Lung microvascular endothelial cell (primary cell): ENCODE results near the gene DNER. TPM values are rescaled to one million over a fixed set of nuclear protein-coding genes. Genes with fewer than 3 reads are reported as not detected.

Experiments used
- DNase-seq, 2 donors: peaks; one replicate each; pipeline versions ENCODE4 v3.0.0 to v3.0.0-alpha.2; 2010; ENCODE audit warnings: low read depth in 2 of 2
- total RNA-seq: library from RNA; depleted of rRNA; stranded (reverse); fragments of >200 nt; gene quantifications from 2 replicates; pipeline ENCODE4 v1.2.1, GENCODE V29; 2014

DNER gene
- total RNA-seq, 1 donor from 2014 or later = under 0.01 TPM

DNA sequence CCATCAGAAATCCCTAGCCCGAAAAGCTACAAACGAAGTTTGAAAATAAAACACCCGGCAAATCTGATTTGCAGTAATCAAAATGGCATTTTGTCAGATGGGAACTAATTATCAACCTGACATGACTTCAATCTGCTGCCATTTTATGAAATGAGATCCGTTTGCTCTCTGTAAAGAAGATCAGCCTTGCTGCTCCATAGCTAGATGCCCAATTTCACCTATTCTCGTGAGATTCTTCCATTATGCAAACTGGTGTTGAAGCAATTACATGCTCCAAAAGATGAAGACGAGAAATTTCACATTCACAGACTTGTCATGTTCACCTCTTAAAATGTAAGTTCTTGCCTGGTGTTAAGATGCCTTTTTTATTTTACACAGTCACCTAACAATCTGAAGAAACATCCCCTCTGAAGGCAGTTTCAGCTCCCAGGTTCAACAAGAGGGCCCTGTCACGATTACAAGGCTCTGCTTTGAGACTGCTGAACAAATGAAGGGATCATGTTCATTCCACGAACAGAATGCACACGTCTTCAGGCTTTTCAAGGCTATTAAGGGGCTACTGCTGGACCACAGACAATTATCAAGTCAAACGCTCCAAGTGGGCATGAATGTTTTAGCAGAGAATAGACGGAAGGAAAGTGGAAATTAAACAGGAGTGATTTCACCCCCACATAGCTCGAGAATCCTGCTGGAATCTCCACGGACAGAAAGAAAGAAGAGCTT lies 270.6 kb downstream of the DNER start:
- DNase-seq = peak in 1 of 2 donors; percentile 48

DNA sequence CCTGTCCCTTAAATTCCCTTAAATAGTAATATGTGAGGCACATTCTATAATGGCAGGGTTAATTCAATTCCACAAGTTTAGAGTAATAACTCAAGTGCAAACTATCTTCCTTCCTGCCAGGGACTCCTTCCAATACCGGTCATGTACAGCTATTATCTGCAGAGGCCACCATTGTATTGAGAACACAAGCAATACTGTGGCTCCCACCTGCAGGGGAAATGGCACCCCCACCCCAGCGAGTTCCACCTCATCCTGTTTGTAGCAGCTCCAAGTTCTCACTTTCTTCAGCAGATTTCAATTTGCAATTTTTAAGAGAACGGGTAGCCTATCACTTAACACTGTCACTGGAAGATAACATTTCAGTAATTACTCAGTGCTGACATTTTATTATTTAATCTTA lies 271.2 kb downstream of the DNER start:
- peak; percentile 22 to 80 for DNase-seq

DNA sequence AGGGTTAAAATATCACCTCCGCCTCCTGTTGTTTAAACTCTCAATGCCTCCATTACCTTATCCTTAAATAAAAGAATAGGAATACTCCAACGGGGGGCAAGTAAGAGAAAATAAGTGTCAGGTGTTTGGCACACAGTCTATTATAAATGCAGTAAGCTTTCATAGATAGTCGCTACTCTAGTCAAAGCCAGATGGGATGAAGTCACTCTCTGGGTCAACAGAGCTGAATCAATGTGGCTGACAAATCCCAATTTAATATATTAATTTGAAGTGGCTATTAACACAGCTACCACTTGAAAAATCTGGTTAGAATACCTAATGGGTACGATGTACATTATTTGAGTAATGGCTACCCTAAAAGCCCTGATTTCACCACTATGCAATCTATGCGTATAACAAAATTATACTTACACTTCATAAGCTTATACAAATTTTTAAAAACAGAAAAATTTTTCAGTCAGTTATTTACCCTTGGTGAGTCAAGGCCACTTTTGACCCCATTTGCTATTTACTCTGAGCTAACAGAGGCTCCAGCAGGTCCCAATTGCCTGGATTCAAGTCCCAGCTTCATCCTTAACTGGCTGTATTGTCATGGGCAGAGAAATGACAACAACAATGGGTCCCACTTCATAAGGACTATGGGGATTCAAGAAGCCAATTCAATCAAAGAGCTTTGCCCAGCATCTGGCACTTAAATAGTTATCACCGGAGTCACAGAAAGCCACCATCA lies 275.8 kb downstream of the DNER start:
- no peak for DNase-seq

DNA sequence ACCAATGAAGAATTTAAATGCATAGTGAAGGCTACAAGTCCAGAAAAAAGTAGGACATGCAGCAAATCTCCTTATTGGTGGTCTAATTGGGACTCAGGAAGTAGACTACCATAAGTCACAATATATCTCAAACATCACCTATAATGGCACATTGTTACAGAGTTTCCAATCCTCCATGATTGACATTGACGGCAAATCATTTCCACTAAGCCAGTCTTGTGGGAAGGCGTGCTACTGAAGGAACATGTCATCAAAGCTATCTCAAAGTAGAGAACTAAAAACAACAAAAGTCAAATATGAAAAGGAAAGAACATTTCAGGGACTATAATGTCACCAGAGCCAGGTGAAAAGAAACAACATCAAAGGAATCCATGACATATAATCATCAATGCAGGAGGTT lies 276.9 kb downstream of the DNER start:
- DNase-seq = no peak

DNA sequence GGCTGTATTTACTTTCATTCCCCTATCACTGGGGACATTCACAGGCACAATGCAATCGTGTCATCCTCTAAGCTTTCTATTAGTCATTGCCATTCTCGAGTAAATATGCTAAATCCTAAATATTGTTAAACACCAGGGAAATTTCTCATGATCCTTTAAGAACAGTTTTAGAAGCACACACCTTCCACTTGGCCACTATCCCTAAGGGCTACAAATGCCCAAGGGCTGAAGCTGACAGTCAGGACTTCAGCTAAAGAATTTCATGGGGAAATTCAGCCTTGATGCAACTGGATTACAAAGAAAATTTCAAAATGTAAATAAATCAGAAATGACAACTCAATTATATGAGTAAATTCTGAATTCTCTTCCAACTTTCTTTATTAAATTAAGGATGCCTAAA lies 280.2 kb downstream of the DNER start:
- no peak for DNase-seq

DNA sequence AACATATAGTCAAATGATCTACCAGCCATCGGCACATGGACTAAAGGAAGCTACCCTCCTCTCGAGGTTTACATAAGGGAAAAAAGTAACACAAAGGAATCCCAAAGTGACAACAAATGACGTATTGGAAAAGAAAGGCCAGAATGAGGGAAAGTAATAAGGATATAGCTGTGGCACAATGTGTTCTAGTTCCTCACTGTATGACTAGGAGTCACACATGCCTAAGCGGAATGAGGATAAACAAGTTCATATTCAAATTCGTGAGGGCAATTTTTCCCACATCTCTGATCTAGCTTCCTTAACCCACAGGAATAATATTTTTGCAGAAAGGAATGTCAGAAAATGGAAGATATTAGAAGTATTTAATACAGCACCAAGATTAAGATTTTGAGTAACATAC lies 281.0 kb downstream of the DNER start:
- DNase-seq = peak in 1 of 2 donors; percentile 31

DNA sequence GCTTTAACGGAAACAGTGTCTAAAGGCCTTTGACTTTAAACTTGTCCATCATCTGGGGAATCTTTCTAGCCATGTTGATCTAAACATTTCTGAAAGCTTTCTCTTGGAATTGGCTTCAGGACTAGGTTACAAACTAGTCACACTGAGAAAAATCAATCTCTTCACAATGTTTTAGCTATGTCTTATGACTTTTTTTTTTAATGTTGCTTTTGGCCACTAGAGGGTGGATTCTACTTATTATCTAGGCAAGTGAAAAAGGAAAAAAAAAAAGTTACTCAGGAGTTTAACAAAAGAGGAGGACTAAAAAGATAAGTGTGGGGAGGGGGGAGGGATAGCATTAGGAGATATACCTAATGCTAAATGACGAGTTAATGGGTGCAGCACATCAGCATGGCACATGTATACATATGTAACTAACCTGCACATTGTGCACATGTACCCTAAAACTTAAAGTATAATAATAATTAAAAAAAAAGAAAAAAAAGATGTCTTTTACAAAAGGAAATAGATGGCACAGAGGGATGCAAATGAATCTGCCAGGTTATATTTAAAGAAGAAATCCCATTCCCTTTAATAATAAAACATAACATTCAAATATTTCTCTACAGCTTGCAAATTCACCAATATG lies 282.9 kb downstream of the DNER start:
- DNase-seq = peak; percentile 56 to 78

DNA sequence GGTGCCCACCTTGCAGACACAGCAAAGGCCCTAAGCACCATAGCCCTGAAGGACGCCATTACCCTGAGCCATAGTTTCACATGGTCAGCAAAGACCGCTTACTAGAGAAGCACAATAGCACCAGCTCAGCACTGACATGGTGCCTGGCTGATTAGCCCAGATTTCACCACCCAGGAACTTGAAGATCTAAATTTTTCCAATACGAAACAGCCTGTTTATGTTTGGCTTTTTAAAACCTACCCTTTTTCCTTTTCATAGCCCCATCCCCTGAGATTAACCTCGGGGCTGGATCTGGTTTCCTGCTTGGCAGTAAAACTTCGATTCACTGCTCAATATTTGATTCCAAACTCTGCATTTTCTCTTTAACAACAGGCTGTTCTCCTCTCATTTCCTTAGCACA lies 284.8 kb downstream of the DNER start:
- no peak for DNase-seq

DNA sequence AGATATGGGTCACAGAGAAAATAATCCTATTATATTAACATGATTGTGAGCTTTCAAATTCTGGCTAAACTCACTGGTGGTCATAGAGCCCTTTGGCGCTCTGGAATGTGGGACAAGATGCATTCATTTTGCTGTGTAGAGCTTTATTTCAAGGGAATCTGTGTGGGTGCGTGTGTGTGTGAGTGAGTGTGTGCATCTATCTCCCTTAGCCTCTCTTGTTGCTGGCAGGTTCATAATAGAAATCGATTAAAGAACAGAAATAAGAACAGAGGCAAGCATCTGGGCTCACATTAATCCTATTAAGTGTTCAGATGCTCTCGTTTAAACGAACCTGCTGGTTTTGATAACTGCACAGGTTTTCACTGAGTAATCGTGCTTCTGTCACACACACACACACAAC lies 287.9 kb downstream of the DNER start:
- DNase-seq = no peak

DNA sequence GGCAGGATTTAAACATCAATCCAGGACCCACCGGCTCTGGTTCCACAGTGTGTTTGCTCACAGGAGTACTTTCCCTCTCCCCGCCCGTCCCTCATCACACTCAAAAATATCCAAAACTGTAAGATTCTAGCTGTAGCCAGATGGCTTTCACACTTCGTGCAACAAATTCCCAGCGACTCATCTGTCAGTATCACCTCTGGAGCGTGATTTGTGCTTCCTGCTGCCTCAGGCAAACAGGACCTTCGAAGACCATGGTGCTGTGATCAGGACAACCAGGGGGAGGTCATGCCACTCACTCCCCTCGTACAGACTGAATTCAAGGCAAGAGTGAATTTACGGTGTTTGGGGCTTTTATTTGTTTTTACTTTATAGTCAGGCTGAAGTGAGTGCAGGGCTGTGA lies 288.8 kb downstream of the DNER start:
- DNase-seq = no peak

DNA sequence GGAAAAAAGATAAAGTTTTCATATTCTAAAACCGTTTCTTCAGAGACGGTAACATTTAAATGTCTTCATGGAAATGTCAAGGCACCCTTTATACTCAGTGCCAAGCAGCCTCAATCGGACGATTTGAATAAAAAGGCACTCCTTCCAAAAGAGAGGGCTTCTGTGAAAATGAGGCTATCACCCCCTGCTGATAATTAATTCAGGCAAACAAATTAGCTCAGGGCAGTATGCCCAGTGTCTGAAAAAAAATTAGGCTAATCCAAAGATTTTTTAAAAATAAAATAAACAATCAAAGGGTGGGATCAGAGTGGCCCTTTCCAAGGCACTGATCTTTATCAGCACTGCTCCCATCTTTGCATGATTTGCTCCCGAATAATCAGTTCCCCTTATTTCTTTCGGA lies 292.3 kb downstream of the DNER start:
- no peak for DNase-seq

DNA sequence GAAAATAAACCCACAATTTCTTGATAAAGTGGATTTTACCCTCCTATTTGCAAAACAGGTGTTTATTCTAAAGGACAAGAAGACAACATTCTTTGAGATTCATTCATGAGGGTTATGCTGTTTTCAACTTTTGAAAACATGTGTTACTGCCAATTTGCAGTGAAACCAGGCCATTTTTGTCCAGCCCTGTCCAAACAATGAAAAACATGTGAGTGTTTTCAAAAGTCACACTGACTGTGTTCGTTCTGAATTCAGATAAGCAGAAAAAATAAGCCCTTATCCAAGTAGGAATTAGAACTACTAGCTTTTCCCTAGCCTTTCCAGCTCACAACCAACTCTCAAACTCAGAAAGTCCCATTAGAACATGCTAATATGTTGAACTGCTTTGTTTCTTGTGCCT lies 295.2 kb downstream of the DNER start:
- no peak for DNase-seq

DNA sequence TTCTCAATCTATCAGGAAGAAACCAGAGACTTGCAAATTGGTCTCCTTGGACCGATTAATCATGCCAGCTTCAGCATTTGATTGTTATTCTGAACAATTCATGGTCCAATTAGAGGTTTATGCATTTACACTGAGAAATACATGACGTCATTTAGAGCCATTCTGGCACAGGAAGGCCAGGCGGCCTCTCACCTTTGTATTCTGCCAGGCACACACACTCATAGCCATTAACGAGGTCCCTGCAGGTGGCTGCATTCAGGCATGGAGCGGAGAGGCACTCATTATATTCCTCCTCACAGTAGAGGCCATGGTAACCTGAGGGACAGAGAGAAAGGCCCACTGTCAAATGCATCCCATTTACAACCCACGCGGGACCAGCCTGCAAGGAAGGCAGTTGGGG lies 296.4 kb downstream of the DNER start:
- DNase-seq = peak in 1 of 2 donors; percentile 12

DNA sequence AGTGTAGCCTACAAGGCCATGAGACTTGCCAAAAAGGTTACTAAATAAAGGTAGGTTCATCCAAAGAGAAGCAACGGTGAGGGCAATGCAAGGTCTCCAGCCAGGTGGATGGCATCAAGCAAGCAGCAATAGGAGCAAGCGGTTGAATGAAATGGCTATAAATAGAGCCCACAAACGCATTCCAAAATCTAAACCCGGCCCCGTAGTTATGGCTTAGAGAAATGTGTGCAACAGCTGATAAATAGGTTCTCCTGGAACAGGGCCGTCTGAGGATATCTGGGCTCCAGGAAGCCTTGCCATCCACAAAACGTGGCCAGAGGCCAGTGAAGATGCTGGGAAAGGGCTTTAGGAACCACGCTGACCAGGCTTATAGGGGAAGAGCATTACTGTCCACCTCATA lies 297.2 kb downstream of the DNER start:
- no peak for DNase-seq

DNA sequence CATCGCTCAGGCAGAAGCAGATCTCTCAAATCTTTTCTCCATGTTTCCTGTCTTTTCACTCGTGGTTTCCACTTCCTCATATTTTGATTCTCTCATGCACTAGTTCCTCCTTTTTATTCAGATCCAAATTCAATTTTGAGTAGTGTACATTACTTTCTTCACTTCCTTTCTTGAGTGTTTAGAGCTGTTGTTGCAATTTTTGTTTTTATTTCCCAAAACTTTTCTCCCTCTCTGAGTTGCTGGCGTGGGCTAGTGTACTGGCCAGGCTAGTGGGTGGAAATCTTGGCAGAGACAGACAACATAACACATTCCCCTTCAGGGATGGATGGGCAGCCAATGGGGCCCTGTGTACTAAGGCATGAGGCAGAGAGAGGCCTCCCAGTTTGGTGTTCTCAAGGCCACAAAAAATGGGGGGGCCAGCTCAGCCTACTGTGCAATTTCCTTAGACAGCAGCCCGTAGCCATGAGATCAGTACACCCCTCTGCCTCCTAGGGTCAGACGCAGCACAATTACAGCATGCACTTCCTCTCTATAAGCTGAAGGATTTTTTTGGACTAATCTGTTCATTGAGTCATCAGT lies 298.1 kb downstream of the DNER start:
- DNase-seq = peak in 1 of 2 donors; percentile 76

DNA sequence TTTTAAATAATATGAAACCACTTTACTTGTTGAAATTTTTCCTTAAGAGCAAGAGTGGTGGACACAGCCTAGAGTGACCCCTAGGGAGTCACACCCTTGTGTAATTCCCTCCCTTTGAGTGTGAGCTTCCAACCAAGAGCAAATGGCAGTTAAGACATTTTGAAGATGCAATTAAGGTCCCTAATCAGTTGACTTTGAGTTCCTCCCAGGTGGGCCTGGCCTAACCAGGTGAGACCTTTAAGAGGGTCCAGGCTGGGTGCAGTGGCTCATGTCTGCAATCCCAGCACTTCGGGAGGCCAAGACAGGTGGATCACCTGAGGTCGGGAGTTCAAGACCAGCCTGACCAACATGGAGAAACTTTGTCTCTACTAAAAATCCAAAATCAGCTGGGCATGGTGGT lies 299.7 kb downstream of the DNER start:
- DNase-seq = no peak

DNA sequence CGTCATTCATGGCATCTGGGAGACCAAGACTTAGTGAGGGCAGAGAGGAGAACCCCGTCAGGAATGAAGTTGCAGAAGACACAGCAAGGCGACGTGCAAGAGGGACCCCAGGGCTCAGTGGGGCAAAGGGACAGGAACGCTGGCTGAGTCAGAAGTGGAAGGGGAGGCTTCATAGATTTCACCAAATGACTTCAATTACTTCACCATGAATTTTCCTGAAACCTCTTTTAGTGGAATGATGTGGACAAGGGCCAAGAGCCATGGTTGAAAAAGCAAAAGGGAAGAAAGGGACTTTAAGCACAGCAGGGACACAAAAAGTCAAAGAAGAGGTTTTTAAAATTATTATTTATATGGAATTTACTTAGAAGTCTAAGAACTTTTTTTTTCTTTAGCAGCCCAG lies 301.7 kb downstream of the DNER start:
- DNase-seq = no peak

DNA sequence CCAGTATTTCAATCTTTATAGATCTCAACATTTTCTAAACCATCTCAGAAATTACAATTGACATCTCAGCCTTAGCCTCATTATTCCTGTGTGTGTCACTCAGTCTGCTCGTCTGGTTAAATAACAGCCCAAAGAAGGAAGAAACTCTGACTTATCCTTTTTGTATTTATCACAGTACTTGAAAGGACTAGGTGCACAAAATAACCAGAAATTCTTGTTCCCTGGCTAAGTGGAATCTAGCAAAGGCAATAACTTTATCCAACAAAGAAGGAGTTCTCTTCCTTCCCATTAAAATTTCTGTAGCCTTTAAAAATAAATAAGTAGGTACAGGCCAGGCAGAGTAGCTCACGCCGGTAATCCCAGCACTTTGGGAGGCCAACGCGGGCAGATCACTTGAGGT lies 303.4 kb downstream of the DNER start:
- DNase-seq = no peak

DNA sequence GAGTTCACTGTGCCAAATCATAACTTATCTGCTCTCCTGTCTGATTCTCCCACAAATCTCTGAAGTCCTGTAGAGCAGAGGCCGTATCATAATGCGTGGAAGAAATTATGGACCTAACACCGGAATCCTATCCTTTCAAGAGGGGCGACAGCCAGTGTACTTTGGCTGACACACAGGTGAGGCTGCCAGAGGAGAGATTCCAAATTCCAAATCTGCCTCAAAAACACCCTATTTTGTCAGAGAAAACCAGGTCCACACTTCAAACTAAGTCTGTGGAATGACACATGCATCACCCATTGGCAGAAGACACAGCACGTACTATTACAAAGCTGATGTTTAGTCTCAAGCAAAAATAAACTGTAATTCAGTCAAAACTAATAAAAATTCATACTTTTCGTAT lies 304.1 kb downstream of the DNER start:
- DNase-seq = no peak

DNA sequence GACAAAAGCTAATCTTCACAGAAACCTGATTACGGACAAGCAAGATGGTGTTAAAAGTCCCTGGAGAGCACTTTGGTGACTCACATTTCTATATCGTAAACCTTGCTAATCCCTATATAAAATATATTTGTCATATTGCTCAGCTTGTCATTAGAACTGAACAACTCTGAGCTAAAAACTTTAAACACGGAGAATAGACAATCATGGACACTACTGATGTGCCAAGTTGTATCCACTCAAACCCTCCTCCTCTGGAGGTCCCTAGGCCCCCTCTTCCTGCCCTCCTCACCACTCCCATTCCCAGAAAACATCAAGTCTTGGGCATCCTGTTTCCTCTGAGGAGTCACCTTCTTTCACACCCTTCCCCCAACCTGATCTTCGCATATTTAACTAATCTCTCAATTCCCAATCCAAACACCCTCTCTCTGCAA lies 304.6 kb downstream of the DNER start:
- DNase-seq = no peak

DNA sequence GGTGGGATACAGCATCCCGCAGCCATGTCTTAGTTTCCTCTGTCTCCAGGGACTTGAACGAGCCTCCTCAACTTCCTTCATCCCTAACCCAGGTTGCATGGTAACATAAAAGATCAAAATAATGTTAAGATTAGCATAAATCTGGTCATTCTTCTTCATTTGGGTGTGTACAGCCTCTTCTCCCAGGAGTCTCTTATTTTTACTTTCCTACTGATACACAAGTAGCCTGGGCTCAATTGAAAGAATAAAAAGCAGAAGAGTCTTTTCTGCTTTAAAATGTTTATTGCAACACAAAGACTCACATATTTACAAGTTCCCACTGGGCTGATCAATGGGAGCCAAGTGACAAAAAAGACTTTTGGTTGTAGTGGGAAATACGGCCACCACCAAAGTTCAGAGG lies 305.4 kb downstream of the DNER start:
- DNase-seq = no peak

DNA sequence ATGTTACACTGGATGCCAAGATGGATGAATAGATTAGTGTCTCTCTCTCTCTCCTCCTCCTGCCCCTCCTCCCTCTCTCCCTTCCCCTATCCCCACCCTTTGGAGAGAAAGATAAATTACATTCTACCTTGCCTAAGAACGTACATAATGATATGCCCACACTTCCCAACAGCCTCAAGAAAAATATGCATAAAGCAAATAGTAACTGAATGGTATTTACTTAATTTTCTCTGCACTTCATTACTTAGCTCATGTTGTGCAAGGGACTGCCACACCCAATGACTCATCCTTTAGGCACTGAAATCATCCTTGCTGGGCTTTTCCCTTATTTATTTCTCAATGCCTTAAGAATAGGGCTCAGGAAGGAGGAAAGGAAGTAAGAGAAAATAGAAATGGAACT lies 306.0 kb downstream of the DNER start:
- peak; percentile 16 to 89 for DNase-seq
